Myometrial cell (primary cell): ENCODE measurements around the gene SPHK2. TPM values are rescaled to one million over a fixed set of nuclear protein-coding genes. Genes with fewer than 3 reads are reported as not detected.

Experiments
- total RNA-seq: library from RNA; depleted of rRNA; stranded (reverse); fragments of >200 nt; gene quantifications from 2 replicates; pipeline ENCODE4 v1.2.3, GENCODE V29; 2015

SPHK2 gene
- 11.0 and 14.4 TPM in 2 replicates for total RNA-seq

GRCh38 chr19:48618916-48619691, at the start of gene SPHK2, which contains the start of gene RPL18:
SPHK2 (plus strand) TSS chr19:48619506; CDS start chr19:48620515, 1,009 bp downstream.
RPL18 (minus strand) TSS chr19:48619178; CDS start chr19:48619143, 35 bp downstream.

DNA sequence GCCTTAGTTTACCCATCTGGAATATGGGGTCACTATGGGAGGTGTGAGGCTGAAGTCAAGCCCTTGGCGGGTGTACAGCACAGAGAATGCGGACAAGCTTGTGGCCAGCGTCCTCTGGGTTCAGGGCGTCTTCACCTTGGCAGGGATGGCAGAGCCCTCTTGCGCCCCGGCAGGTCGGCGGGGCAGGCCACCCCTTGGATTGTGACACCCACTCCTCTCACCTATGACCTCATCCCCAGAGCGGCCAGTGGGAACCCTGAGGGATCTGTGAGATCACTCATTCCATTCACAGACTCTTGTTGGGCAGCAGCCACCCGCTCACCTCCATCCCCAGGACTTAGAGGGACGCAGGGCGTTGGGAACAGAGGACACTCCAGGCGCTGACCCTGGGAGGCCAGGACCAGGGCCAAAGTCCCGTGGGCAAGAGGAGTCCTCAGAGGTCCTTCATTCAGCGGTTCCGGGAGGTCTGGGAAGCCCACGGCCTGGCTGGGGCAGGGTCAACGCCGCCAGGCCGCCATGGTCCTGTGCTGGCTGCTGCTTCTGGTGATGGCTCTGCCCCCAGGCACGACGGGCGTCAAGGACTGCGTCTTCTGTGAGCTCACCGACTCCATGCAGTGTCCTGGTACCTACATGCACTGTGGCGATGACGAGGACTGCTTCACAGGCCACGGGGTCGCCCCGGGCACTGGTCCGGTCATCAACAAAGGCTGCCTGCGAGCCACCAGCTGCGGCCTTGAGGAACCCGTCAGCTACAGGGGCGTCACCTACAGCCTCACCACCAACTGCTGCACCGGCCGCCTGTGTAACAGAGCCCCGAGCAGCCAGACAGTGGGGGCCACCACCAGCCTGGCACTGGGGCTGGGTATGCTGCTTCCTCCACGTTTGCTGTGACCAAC, 12.6 kb upstream of the SPHK2 start, which contains the start of gene SPACA4:
Gene SPACA4, plus strand, starts transcription at position 280 of the 896 bp plus-strand sequence. Its CDS starts 237 bp downstream, at position 517.

DNA sequence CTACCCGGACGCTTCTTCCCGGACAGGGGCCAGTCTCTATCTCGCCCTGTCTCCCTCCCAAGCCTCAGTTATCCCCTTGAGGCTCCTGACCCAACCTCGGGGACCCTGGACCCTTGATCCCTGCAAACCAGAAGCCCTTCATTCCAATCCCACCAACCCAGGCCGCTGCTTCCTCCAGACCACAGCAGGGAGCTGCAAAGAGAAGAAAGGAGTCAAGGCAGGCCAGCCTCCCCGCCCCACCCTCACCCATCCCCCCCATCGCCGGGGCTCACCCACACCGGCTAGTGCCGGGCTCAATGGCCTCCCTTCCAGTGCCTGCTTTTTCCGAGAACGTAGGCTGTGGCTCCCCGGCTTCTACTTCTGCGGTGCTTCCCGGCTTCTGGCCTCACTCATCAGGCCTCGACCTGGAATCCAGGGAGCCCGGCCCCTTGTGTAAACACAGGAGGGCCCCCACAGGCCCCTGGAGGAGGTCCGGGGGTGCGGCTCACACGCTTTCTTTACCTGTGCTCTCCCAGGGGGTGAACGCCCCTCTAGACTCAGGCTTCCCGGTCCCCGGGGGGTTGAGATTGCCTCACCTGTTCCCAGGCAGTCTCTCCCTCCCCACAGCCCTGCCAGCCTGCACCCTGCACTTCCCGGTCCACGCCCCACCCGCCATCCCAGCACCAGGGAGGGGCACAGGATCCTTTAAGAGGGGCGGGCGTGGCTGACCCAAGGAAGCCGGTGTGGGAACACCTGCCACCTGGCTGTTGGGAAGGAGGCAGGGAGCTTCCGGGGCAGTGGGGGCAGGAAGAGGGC, 4.7 kb upstream of the SPHK2 start, which contains the start of gene FAM83E:
Gene FAM83E, minus strand, starts transcription at position 641 of the 795 bp plus-strand sequence. CDS start 1,704 bp downstream, outside the sequence.

DNA sequence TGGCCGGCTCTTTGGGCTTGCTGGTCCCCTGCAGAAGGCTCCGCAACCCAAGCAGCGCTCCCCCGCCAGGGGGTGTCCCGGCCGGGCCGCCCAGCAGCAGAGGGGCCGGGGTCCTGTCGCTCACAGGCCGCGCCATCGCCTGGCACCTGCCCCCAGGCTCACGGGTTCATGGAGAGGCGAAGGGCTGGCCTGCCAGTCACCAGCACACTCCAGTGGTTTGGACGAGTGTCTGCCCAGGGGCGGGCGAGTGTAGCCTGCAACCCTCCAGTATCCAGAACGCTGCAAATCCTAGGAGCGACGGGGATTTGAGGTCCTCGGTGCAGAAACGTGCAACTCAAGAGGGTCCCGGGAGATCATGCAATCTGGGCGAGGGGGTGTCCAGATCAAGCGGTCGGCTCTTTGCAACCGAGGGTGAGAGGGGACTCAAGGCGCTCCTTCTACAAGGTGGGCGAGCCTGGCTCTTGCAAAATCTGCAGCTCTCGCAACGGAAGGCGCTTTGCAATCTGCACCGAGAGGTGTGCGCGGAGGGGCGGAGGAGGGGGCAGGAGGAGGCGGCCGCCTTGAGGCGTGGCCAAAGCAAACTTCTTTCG, 17.6 kb downstream of the SPHK2 start, which contains the start of gene DBP:
Gene DBP, minus strand, starts transcription at position 521 of the 590 bp plus-strand sequence. Its CDS starts 385 bp downstream, at position 136.

GRCh38 chr19:48646001-48646721, 26.9 kb downstream of the SPHK2 start, which contains the start of gene CA11:
CA11 (minus strand) TSS chr19:48646187; CDS start chr19:48645632, 555 bp downstream.

DNA sequence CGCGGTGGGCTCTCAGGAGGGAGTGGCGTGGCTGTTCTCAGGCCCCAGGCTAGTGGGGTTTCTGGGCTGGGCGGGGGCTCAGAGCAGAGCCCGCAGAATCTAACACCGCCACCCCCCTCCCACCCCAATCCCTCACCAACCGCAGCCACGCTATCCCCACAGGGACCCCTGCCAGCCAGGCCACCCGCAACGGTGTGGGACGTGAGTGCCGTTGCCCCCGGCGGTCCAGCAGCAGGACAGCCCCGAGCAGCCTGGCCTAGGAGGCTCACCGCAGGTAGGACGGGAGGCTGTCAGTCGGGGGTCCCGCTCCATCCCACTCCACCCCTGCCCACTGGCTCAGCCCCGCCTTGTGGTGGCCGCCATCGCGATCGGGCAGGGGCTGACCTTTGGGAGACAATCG, 53.7 kb downstream of the SPHK2 start, which contains the start of gene NTN5:
Gene NTN5, minus strand, starts transcription at position 24 of the 400 bp plus-strand sequence. CDS start 2,031 bp downstream, outside the sequence.

Other genes with a start within 250 kb of the SPHK2 start
- gene KDELR1, start 228.0 kb upstream of the SPHK2 start, total RNA-seq, result 197 and 217 TPM in 2 replicates
- gene GRIN2D, start 225.8 kb upstream of the SPHK2 start, total RNA-seq, result 0.35 TPM in 1 of 2 replicates, not detected in the other
- gene GRWD1, start 173.5 kb upstream of the SPHK2 start, total RNA-seq, result 30.3 and 39.0 TPM in 2 replicates
- under 0.01 and 0.35 TPM in 2 replicates for gene KCNJ14, start 163.9 kb upstream of the SPHK2 start, total RNA-seq
- gene CYTH2, start 150.1 kb upstream of the SPHK2 start, total RNA-seq, result 22.7 and 38.3 TPM in 2 replicates
- gene LMTK3, start 107.7 kb upstream of the SPHK2 start, total RNA-seq, result not detected in 2 replicates
- not detected in 2 replicates for gene SULT2B1, start 67.3 kb upstream of the SPHK2 start, total RNA-seq
- gene SPACA4, start 12.8 kb upstream of the SPHK2 start, total RNA-seq, result not detected in 2 replicates
- gene FAM83E, start 4.4 kb upstream of the SPHK2 start, total RNA-seq, result not detected in 2 replicates
- gene RPL18, start 328 bp upstream of the SPHK2 start, total RNA-seq, result 2,698 and 2,777 TPM in 2 replicates
- 5.5 and 9.5 TPM in 2 replicates for gene DBP, start 17.9 kb downstream of the SPHK2 start, total RNA-seq
- 1.2 TPM in 1 of 2 replicates, not detected in the other for gene CA11, start 26.7 kb downstream of the SPHK2 start, total RNA-seq
- not detected in 2 replicates for gene NTN5, start 53.5 kb downstream of the SPHK2 start, total RNA-seq
- gene FUT2, start 76.5 kb downstream of the SPHK2 start, total RNA-seq, result not detected in 2 replicates
- gene MAMSTR, start 100.2 kb downstream of the SPHK2 start, total RNA-seq, result 2.7 and 4.9 TPM in 2 replicates
- gene RASIP1, start 121.1 kb downstream of the SPHK2 start, total RNA-seq, result 4.1 and 6.3 TPM in 2 replicates
- not detected in 2 replicates for gene IZUMO1, start 127.4 kb downstream of the SPHK2 start, total RNA-seq
- under 0.01 and 0.86 TPM in 2 replicates for gene FUT1, start 133.1 kb downstream of the SPHK2 start, total RNA-seq
- not detected in 2 replicates for gene FGF21, start 136.0 kb downstream of the SPHK2 start, total RNA-seq
- 65.0 and 83.0 TPM in 2 replicates for gene BCAT2, start 191.5 kb downstream of the SPHK2 start, total RNA-seq
- gene HSD17B14, start 217.0 kb downstream of the SPHK2 start, total RNA-seq, result 2.3 and 8.2 TPM in 2 replicates
- 24.3 and 32.3 TPM in 2 replicates for gene PLEKHA4, start 249.1 kb downstream of the SPHK2 start, total RNA-seq